MM.1S (cell line): ENCODE data around the gene BACH2.

Experiments used
- EZH2 ChIP-seq: fragments of 300-600 bp; sonication (generic); optimal IDR thresholded peaks from 2 replicates; pipeline ENCODE3; 2017; ENCODE audit warnings: low read depth, mild to moderate bottlenecking, antibody characterized with exemption, low read length, mixed read lengths
- EZH2phosphoT487 ChIP-seq: fragments of 300-600 bp; sonication (generic); IDR thresholded peaks from 2 replicates; pipeline ENCODE4 v1.6.1; 2018; ENCODE audit warnings: antibody characterized with exemption, low read length
- TF ChIP-seq, protein P1 (sequence below): fragments of 300-600 bp; sonication (generic); IDR thresholded peaks from 2 replicates; pipeline ENCODE4 v1.5.1; 2016; ENCODE audit warnings: antibody characterized with exemption, low read length, mixed read lengths

DNA sequence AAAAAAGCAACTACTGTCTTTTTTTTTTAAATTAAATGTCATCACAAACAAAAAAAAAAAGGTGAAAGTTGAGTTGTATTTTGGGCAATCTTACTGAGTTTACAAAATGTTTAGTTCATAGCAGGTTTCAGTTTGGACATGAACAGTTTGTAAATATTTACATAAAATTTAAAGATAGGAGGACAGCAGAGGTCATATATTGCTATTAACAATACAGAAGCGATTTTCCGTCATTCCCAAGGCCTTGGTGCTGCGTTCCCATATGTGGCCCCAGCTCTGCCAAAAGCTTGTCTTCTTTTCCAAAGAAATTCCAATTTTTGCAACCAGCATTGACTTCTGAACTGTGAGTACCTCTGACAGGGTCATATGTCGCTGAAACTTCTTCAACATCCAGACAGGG is 5.1 kb downstream of the BACH2 start:
- TF ChIP-seq, protein P1, sequence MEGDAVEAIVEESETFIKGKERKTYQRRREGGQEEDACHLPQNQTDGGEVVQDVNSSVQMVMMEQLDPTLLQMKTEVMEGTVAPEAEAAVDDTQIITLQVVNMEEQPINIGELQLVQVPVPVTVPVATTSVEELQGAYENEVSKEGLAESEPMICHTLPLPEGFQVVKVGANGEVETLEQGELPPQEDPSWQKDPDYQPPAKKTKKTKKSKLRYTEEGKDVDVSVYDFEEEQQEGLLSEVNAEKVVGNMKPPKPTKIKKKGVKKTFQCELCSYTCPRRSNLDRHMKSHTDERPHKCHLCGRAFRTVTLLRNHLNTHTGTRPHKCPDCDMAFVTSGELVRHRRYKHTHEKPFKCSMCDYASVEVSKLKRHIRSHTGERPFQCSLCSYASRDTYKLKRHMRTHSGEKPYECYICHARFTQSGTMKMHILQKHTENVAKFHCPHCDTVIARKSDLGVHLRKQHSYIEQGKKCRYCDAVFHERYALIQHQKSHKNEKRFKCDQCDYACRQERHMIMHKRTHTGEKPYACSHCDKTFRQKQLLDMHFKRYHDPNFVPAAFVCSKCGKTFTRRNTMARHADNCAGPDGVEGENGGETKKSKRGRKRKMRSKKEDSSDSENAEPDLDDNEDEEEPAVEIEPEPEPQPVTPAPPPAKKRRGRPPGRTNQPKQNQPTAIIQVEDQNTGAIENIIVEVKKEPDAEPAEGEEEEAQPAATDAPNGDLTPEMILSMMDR = no peak
- no peak for TF ChIP-seq EZH2phosphoT487
- TF ChIP-seq EZH2 = no peak
